Neural cell (in vitro differentiated cells): ENCODE results near the gene PEX3.
A peak's percentile ranks its signal among the peaks of the same experiment; 100 is the strongest.

Experiments used
- CTCF ChIP-seq: fragments of 450-650 bp; IDR thresholded peaks from 2 replicates; pipeline ENCODE4 v1.5.1; 2014; ENCODE audit warnings: antibody characterized with exemption, mild to moderate bottlenecking, moderate library complexity; ENCODE audit not compliant: poor library complexity, severe bottlenecking
- EP300 ChIP-seq: fragments of 450-650 bp; conservative IDR thresholded peaks from 2 replicates; pipeline ENCODE4 v1.6.1; 2014; ENCODE audit warnings: antibody characterized with exemption, mild to moderate bottlenecking, moderate library complexity; ENCODE audit not compliant: poor library complexity, severe bottlenecking
- MXI1 ChIP-seq: fragments of 450-650 bp; conservative IDR thresholded peaks from 2 replicates; pipeline ENCODE4 v1.6.1; 2014; ENCODE audit warnings: antibody characterized with exemption, mild to moderate bottlenecking; ENCODE audit not compliant: poor library complexity, severe bottlenecking
- TAF1 ChIP-seq: IDR thresholded peaks from 2 replicates; pipeline ENCODE4 v1.6.1; 2012; ENCODE audit warnings: low read depth

- TF ChIP-seq MXI1 (no peak), CTCF (peak; percentile 95), TAF1 (no peak), EP300 (no peak)
These were observed 23.3 kb upstream of the PEX3 start for GRCh38 chr6:143427109-143427817.
